Measurements from ENCODE around the gene NUP188. TPM values are rescaled to one million over a fixed set of nuclear protein-coding genes. Genes with fewer than 3 reads are reported as not detected.

The NUP188 gene
- total RNA-seq, 1 donor from 2014 or later = 128 TPM

GRCh38 chr9:129014124-129014523 lies 66.6 kb downstream of the NUP188 start:
- TF ChIP-seq CTCF (conservative IDR thresholded peaks at IDR 0.05) = no peak
- Mint-ChIP-seq H3K27ac (ENCODE audit: unreplicated experiment) (no peak overlapping the region), H3K27me3 (ENCODE audit: low read depth) (no peaks in the 10 kb centered on the region), H3K4me1 (no peaks in the 10 kb centered on the region), H3K36me3 (ENCODE audit: low read depth) (no peaks in the 10 kb centered on the region), H3K9me3 (no peaks in the 10 kb centered on the region), H3K4me3 (no peak overlapping the region)
- DNase-seq (ENCODE audit: low read depth, low spot score) = no peak

GRCh38 chr9:129014608-129015007 lies 67.1 kb downstream of the NUP188 start:
- Mint-ChIP-seq H3K4me3 (no peak overlapping the region), H3K27ac (ENCODE audit: unreplicated experiment) (no peak overlapping the region), H3K4me1 (no peaks in the 10 kb centered on the region), H3K36me3 (ENCODE audit: low read depth) (no peaks in the 10 kb centered on the region), H3K9me3 (no peaks in the 10 kb centered on the region), H3K27me3 (ENCODE audit: low read depth) (no peaks in the 10 kb centered on the region)
- no peak for DNase-seq (ENCODE audit: low read depth, low spot score)
- no peak for TF ChIP-seq CTCF (conservative IDR thresholded peaks at IDR 0.05)

GRCh38 chr9:129021091-129021490 lies 73.6 kb downstream of the NUP188 start:
- H3K9me3 Mint-ChIP-seq = no peaks in the 10 kb centered on the region
- H3K27me3 Mint-ChIP-seq (ENCODE audit: low read depth) = no peaks in the 10 kb centered on the region
- no peaks in the 10 kb centered on the region for H3K36me3 Mint-ChIP-seq (ENCODE audit: low read depth)
- H3K4me3 Mint-ChIP-seq = no peak overlapping the region
- no peak for DNase-seq (ENCODE audit: low read depth, low spot score)
- no peak for TF ChIP-seq CTCF (conservative IDR thresholded peaks at IDR 0.05)
- peaks cover 24% of the 10 kb centered on the region for H3K4me1 Mint-ChIP-seq
- H3K27ac Mint-ChIP-seq (ENCODE audit: unreplicated experiment) = no peak overlapping the region

- no peaks in the 10 kb centered on the region for H3K36me3 Mint-ChIP-seq (ENCODE audit: low read depth)
- H3K4me1 Mint-ChIP-seq = peaks cover 33% of the 10 kb centered on the region
- H3K9me3 Mint-ChIP-seq = no peaks in the 10 kb centered on the region
- H3K27me3 Mint-ChIP-seq (ENCODE audit: low read depth) = no peaks in the 10 kb centered on the region
- no peak overlapping the region for H3K4me3 Mint-ChIP-seq
- H3K27ac Mint-ChIP-seq (ENCODE audit: unreplicated experiment) = peak overlapping the region; percentile 81
- no peak for TF ChIP-seq CTCF (conservative IDR thresholded peaks at IDR 0.05)
- DNase-seq (ENCODE audit: low read depth, low spot score) = no peak
Measured at GRCh38 chr9:129022037-129022436, 74.5 kb downstream of the NUP188 start.

GRCh38 chr9:129023036-129023907 lies 75.8 kb downstream of the NUP188 start:
- Mint-ChIP-seq H3K36me3 (ENCODE audit: low read depth) (no peaks in the 10 kb centered on the region), H3K9me3 (no peaks in the 10 kb centered on the region)
- TF ChIP-seq CTCF (conservative IDR thresholded peaks at IDR 0.05) = no peak

More at GRCh38 chr9:129023036-129023907, 75.8 kb downstream of the NUP188 start:
- DNase-seq (ENCODE audit: low read depth, low spot score) = no peak
- Mint-ChIP-seq H3K4me3 (peak overlapping the region; percentile 62), H3K4me1 (peaks cover 38% of the 10 kb centered on the region), H3K27ac (ENCODE audit: unreplicated experiment) (peak overlapping the region; percentile 75), H3K27me3 (ENCODE audit: low read depth) (no peaks in the 10 kb centered on the region)

Data from neural crest cell (in vitro differentiated cells).